DND-41 (cell line): ENCODE measurements around the gene DIABLO.

Experiments used
- ATAC-seq: fragments of 200-7000 bp; cut with Tn5 transposase; 3 replicates; pipeline ENCODE4 v1.9.1; 2021; ENCODE audit warnings: low read depth; ENCODE audit not compliant: insufficient read depth
- DNase-seq: peaks from one replicate; pipeline ENCODE4 v3.0.0-alpha.2; 2020
- H2AFZ ChIP-seq: 2 replicates; pipeline ENCODE4 v1.6.0; 2012; ENCODE audit warnings: low read depth, low read length
- H3K27ac ChIP-seq: 2 replicates; pipeline ENCODE4 v1.5.1; 2012; ENCODE audit warnings: low read length, inconsistent platforms
- H3K27me3 ChIP-seq: fragments of 200-600 bp; sonication (generic); 2 replicates; pipeline ENCODE4 v1.6.0; 2012; ENCODE audit warnings: low read length, mild to moderate bottlenecking, inconsistent platforms; ENCODE audit not compliant: insufficient read depth, poor library complexity
- H3K36me3 ChIP-seq: 2 replicates; pipeline ENCODE4 v1.5.1; 2012; ENCODE audit warnings: low read length, inconsistent platforms; ENCODE audit not compliant: insufficient read depth
- H3K4me1 ChIP-seq: 2 replicates; pipeline ENCODE4 v1.5.1; 2012; ENCODE audit warnings: mild to moderate bottlenecking, low read length; ENCODE audit not compliant: insufficient read depth
- H3K4me2 ChIP-seq: 2 replicates; pipeline ENCODE4 v1.6.0; 2012; ENCODE audit warnings: mild to moderate bottlenecking, moderate library complexity, low read length, inconsistent platforms; ENCODE audit not compliant: insufficient read depth
- H3K4me3 ChIP-seq, 2 experiments: fragments of 200-600 bp in 1 of 2; shearing (Covaris generic) in 1 of 2; 2 replicates each; pipeline ENCODE4 v1.5.1; 2012 to 2016; ENCODE audit warnings: inconsistent platforms in 2 of 2, low read length in 2 of 2, mild to moderate bottlenecking in 2 of 2, low read depth in 1 of 2, moderate library complexity in 1 of 2
- H3K79me2 ChIP-seq: 2 replicates; pipeline ENCODE4 v1.6.0; 2012; ENCODE audit warnings: low read length, inconsistent platforms; ENCODE audit not compliant: insufficient read depth
- H3K9ac ChIP-seq: 2 replicates; pipeline ENCODE4 v1.6.0; 2012; ENCODE audit warnings: low read depth, mild to moderate bottlenecking, inconsistent platforms, low read length, moderate library complexity
- H3K9me3 ChIP-seq: 2 replicates; pipeline ENCODE4 v1.5.1; 2012; ENCODE audit warnings: low read length, moderate library complexity, mild to moderate bottlenecking, inconsistent platforms; ENCODE audit not compliant: insufficient read depth, severe bottlenecking
- H4K20me1 ChIP-seq: 2 replicates; pipeline ENCODE4 v1.6.0; 2012; ENCODE audit warnings: low read length; ENCODE audit not compliant: insufficient read depth
- EZH2 ChIP-seq: IDR thresholded peaks from 3 replicates; pipeline ENCODE4 v1.6.1; 2012; ENCODE audit warnings: borderline replicate concordance, low read depth, mild to moderate bottlenecking, moderate library complexity, low read length, inconsistent platforms; ENCODE audit not compliant: severe bottlenecking
- TF ChIP-seq, protein P1 (sequence below): IDR thresholded peaks from 2 replicates; pipeline ENCODE4 v1.5.1; 2012; ENCODE audit warnings: borderline replicate concordance, low read length, moderate library complexity, mild to moderate bottlenecking; ENCODE audit not compliant: poor library complexity, severe bottlenecking; ENCODE audit errors: extremely low read depth

DIABLO gene

GRCh38 chr12:122208073-122208820 is 17.6 kb downstream of the DIABLO start:
- TF ChIP-seq EZH2, result no peak
- TF ChIP-seq, protein P1, sequence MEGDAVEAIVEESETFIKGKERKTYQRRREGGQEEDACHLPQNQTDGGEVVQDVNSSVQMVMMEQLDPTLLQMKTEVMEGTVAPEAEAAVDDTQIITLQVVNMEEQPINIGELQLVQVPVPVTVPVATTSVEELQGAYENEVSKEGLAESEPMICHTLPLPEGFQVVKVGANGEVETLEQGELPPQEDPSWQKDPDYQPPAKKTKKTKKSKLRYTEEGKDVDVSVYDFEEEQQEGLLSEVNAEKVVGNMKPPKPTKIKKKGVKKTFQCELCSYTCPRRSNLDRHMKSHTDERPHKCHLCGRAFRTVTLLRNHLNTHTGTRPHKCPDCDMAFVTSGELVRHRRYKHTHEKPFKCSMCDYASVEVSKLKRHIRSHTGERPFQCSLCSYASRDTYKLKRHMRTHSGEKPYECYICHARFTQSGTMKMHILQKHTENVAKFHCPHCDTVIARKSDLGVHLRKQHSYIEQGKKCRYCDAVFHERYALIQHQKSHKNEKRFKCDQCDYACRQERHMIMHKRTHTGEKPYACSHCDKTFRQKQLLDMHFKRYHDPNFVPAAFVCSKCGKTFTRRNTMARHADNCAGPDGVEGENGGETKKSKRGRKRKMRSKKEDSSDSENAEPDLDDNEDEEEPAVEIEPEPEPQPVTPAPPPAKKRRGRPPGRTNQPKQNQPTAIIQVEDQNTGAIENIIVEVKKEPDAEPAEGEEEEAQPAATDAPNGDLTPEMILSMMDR, result no peak
- no peaks in the 10 kb centered on the region for H3K27me3 ChIP-seq
- ATAC-seq (no peak), DNase-seq (no peak)
- H2AFZ ChIP-seq, result no peak overlapping the region
- H3K9ac ChIP-seq, result no peak overlapping the region
- H3K36me3 ChIP-seq, result peaks cover 51% of the 10 kb centered on the region
- no peak overlapping the region for H3K4me3 ChIP-seq
- H3K9me3 ChIP-seq, result no peaks in the 10 kb centered on the region
- no peak overlapping the region for H3K4me2 ChIP-seq
- peaks cover 8% of the 10 kb centered on the region; the same call in 1 of the 2 replicates for H4K20me1 ChIP-seq
- no peaks in the 10 kb centered on the region for H3K4me1 ChIP-seq
- no peak overlapping the region for H3K27ac ChIP-seq
- no peaks in the 10 kb centered on the region for H3K79me2 ChIP-seq

- ATAC-seq (no peak), DNase-seq (no peak)
- Histone ChIP-seq H3K36me3 (peaks cover 45% of the 10 kb centered on the region), H3K27me3 (no peaks in the 10 kb centered on the region), H3K4me1 (no peaks in the 10 kb centered on the region), H3K9ac (no peak overlapping the region), H4K20me1 (peaks cover 8% of the 10 kb centered on the region; the same call in 1 of the 2 replicates), H3K79me2 (no peaks in the 10 kb centered on the region), H3K4me2 (no peak overlapping the region), H2AFZ (no peak overlapping the region), H3K9me3 (no peaks in the 10 kb centered on the region), H3K4me3 (no peak overlapping the region), H3K27ac (no peak overlapping the region)
- TF ChIP-seq, protein P1, result no peak
- no peak for TF ChIP-seq EZH2
Observed at GRCh38 chr12:122207391-122207790, 18.5 kb downstream of the DIABLO start.

- Histone ChIP-seq H3K4me3 (no peak overlapping the region), H3K4me1 (no peaks in the 10 kb centered on the region), H3K79me2 (no peaks in the 10 kb centered on the region), H3K36me3 (peaks cover 41% of the 10 kb centered on the region), H4K20me1 (peaks cover 8% of the 10 kb centered on the region; the same call in 1 of the 2 replicates), H3K9ac (no peak overlapping the region), H3K27me3 (no peaks in the 10 kb centered on the region), H3K27ac (no peak overlapping the region), H3K4me2 (no peak overlapping the region), H3K9me3 (no peaks in the 10 kb centered on the region), H2AFZ (no peak overlapping the region)
- no peak for ATAC-seq
- TF ChIP-seq EZH2, result no peak
- TF ChIP-seq, protein P1, result no peak
- DNase-seq, result no peak
Observed at GRCh38 chr12:122206976-122207375, 18.9 kb downstream of the DIABLO start.
